SK-N-SH treated with all-trans-retinoic acid at 6 μM for 48 hours (cell line): Measurements from ENCODE around the gene ING3.
"Not testable (repeated sequence)": the region's sequence is repeated elsewhere in the genome, so short reads cannot be mapped to it uniquely, and the experiment has no call there.

Source experiments
- ATAC-seq: fragments of 200-7000 bp; cut with Tn5 transposase; 3 replicates; pipeline ENCODE4 v1.9.1; 2020; ENCODE audit warnings: mild to moderate bottlenecking, moderate library complexity
- ARNTL ChIP-seq: fragments of 450-650 bp; formaldehyde crosslinking; IDR thresholded peaks from 2 replicates; pipeline ENCODE4 v1.5.0; 2020; ENCODE audit warnings: low read depth, mild to moderate bottlenecking, moderate library complexity, borderline replicate concordance
- BACH2 ChIP-seq: fragments of 250-450 bp; sonication (Bioruptor Pico); IDR thresholded peaks from 2 replicates; pipeline ENCODE4 v1.9.0; 2021; ENCODE audit warnings: mild to moderate bottlenecking, borderline replicate concordance
- CREB5 ChIP-seq: fragments of 250-450 bp; sonication (Bioruptor Pico); IDR thresholded peaks from 2 replicates; pipeline ENCODE4 v1.5.1; 2020; ENCODE audit warnings: low read depth, mild to moderate bottlenecking, moderate library complexity
- CSDC2 ChIP-seq: fragments of 250-450 bp; sonication (Bioruptor Pico); IDR thresholded peaks from 2 replicates; pipeline ENCODE4 v1.5.0; 2020; ENCODE audit warnings: mild to moderate bottlenecking, moderate library complexity
- ESRRG ChIP-seq: fragments of 250-450 bp; sonication (Bioruptor Pico); IDR thresholded peaks from 2 replicates; pipeline ENCODE4 v1.6.1; 2021; ENCODE audit warnings: mild to moderate bottlenecking
- GLIS3 ChIP-seq: fragments of 250-450 bp; sonication (Bioruptor Pico); IDR thresholded peaks from 2 replicates; pipeline ENCODE4 v1.5.0; 2020; ENCODE audit warnings: mild to moderate bottlenecking, moderate library complexity
- ISL1 ChIP-seq: fragments of 250-450 bp; sonication (Bioruptor Pico); IDR thresholded peaks from 2 replicates; pipeline ENCODE4 v2.1.2; 2022; ENCODE audit warnings: mild to moderate bottlenecking, moderate library complexity
- OSR1 ChIP-seq: fragments of 250-450 bp; sonication (Bioruptor Pico); IDR thresholded peaks from 2 replicates; pipeline ENCODE4 v1.8.0; 2022; ENCODE audit warnings: moderate library complexity, mild to moderate bottlenecking, inconsistent platforms
- PATZ1 ChIP-seq: fragments of 250-450 bp; sonication (Bioruptor Pico); IDR thresholded peaks from 2 replicates; pipeline ENCODE4 v1.8.0; 2020; ENCODE audit warnings: mild to moderate bottlenecking, moderate library complexity, borderline replicate concordance
- PPARA ChIP-seq: fragments of 250-450 bp; sonication (Bioruptor Pico); IDR thresholded peaks from 2 replicates; pipeline ENCODE4 v1.5.0; 2020; ENCODE audit warnings: mild to moderate bottlenecking, borderline replicate concordance
- RARB ChIP-seq: fragments of 250-450 bp; sonication (Bioruptor Pico); IDR thresholded peaks from 2 replicates; pipeline ENCODE4 v1.8.0; 2021; ENCODE audit warnings: mild to moderate bottlenecking, moderate library complexity
- SNAI2 ChIP-seq: fragments of 250-450 bp; sonication (Bioruptor Pico); IDR thresholded peaks from 2 replicates; pipeline ENCODE4 v1.5.0; 2020; ENCODE audit warnings: mild to moderate bottlenecking, moderate library complexity
- TCF4 ChIP-seq: fragments of 250-450 bp; sonication (Bioruptor Pico); IDR thresholded peaks from 2 replicates; pipeline ENCODE4 v1.8.0; 2021; ENCODE audit warnings: mild to moderate bottlenecking, moderate library complexity, borderline replicate concordance
- TOX ChIP-seq: fragments of 250-450 bp; sonication (Bioruptor Pico); IDR thresholded peaks from 2 replicates; pipeline ENCODE4 v1.8.0; 2021; ENCODE audit warnings: mild to moderate bottlenecking, moderate library complexity, borderline replicate concordance
- TSHZ2 ChIP-seq: fragments of 250-450 bp; sonication (Bioruptor Pico); IDR thresholded peaks from 2 replicates; pipeline ENCODE4 v1.5.0; 2020; ENCODE audit warnings: mild to moderate bottlenecking, moderate library complexity
- ZC3H10 ChIP-seq: fragments of 250-450 bp; sonication (Bioruptor Pico); IDR thresholded peaks from 2 replicates; pipeline ENCODE4 v1.5.1; 2021; ENCODE audit warnings: mild to moderate bottlenecking, moderate library complexity
- ZFP3 ChIP-seq: fragments of 250-450 bp; sonication (Bioruptor Pico); IDR thresholded peaks from 2 replicates; pipeline ENCODE4 v1.5.0; 2020; ENCODE audit warnings: mild to moderate bottlenecking, moderate library complexity
- ZFP30 ChIP-seq: fragments of 450-650 bp; formaldehyde crosslinking; IDR thresholded peaks from 2 replicates; pipeline ENCODE4 v1.5.0; 2022; ENCODE audit warnings: mild to moderate bottlenecking, moderate library complexity
- ZNF565 ChIP-seq: fragments of 450-650 bp; formaldehyde crosslinking; conservative IDR thresholded peaks from 2 replicates; pipeline ENCODE4 v1.5.0; 2020; ENCODE audit warnings: low read depth, mild to moderate bottlenecking, moderate library complexity
- ZNF70 ChIP-seq: fragments of 450-650 bp; formaldehyde crosslinking; IDR thresholded peaks from 2 replicates; pipeline ENCODE4 v1.5.0; 2020; ENCODE audit warnings: mild to moderate bottlenecking, moderate library complexity
- ZNF8 ChIP-seq: fragments of 450-650 bp; formaldehyde crosslinking; IDR thresholded peaks from 2 replicates; pipeline ENCODE4 v1.5.0; 2020; ENCODE audit warnings: mild to moderate bottlenecking, moderate library complexity
- TF ChIP-seq, protein P1 (sequence below): fragments of 250-450 bp; sonication (Bioruptor Pico); IDR thresholded peaks from 2 replicates; pipeline ENCODE4 v1.8.0; 2021; ENCODE audit warnings: low read depth, mild to moderate bottlenecking, moderate library complexity, borderline replicate concordance
- TF ChIP-seq, protein P2 (sequence below): fragments of 250-450 bp; sonication (Bioruptor Pico); IDR thresholded peaks from 2 replicates; pipeline ENCODE4 v1.5.1; 2021; ENCODE audit warnings: mild to moderate bottlenecking, moderate library complexity

The ING3 gene

GRCh38 chr7:120981888-120982615 is 31.5 kb downstream of the ING3 start (continued):
- no peak for TF ChIP-seq BACH2 (CRISPR knock-in tag)
- TF ChIP-seq TCF4 (CRISPR knock-in tag), result no peak
- no peak for TF ChIP-seq OSR1 (CRISPR knock-in tag)
- TF ChIP-seq ISL1 (CRISPR knock-in tag), result no peak

DNA sequence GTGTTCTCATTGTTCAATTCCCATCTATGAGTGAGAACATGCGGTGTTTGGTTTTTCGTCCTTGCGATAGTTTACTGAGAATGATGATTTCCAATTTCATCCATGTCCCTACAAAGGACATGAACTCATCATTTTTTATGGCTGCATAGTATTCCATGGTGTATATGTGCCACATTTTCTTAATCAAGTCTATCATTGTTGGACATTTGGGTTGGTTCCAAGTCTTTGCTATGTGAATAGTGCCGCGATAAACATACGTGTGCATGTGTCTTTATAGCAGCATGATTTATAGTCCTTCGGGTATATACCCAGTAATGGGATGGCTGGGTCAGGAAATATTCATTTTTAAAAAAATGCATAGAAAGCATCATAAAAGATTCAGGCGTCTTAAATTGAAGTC is 33.0 kb downstream of the ING3 start:
- not testable (repeated sequence) for ATAC-seq

- TF ChIP-seq, protein P1, sequence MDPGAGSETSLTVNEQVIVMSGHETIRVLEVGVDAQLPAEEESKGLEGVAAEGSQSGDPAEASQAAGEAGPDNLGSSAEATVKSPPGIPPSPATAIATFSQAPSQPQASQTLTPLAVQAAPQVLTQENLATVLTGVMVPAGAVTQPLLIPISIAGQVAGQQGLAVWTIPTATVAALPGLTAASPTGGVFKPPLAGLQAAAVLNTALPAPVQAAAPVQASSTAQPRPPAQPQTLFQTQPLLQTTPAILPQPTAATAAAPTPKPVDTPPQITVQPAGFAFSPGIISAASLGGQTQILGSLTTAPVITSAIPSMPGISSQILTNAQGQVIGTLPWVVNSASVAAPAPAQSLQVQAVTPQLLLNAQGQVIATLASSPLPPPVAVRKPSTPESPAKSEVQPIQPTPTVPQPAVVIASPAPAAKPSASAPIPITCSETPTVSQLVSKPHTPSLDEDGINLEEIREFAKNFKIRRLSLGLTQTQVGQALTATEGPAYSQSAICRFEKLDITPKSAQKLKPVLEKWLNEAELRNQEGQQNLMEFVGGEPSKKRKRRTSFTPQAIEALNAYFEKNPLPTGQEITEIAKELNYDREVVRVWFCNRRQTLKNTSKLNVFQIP (CRISPR knock-in tag), result no peak
- ATAC-seq, result no peak
These were observed 33.8 kb downstream of the ING3 start for GRCh38 chr7:120984406-120984805.

DNA sequence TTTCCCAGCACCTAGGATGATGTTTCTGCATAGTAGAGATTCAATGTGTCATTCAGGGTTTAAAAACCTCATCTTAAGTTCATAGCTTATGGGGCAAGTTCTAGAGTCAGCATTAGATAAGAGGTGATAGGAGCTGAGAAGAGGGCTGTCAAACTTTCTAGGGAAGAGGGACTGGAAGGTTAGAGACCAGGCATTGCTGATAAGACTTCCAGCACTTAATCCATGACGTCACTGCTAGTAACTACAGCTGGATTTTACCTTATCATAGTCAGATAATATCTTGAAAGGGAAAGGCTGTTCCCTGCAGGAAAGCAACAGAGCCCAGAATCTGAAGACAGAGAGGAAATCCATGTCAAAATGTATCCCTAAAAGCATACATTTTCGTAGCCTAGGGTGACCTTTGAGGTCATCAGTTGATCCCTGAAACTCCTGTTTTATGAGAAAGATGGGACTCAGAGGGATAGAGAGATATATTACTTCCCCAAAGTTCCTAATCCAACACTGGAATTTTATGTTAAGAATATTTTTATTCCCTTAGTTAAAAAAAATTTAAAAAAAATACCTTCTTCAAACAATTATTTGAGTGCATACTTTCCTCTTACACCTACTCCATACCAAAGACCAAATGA is 34.7 kb downstream of the ING3 start:
- TF ChIP-seq, protein P2, sequence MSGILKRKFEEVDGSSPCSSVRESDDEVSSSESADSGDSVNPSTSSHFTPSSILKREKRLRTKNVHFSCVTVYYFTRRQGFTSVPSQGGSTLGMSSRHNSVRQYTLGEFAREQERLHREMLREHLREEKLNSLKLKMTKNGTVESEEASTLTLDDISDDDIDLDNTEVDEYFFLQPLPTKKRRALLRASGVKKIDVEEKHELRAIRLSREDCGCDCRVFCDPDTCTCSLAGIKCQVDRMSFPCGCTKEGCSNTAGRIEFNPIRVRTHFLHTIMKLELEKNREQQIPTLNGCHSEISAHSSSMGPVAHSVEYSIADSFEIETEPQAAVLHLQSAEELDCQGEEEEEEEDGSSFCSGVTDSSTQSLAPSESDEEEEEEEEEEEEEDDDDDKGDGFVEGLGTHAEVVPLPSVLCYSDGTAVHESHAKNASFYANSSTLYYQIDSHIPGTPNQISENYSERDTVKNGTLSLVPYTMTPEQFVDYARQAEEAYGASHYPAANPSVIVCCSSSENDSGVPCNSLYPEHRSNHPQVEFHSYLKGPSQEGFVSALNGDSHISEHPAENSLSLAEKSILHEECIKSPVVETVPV (CRISPR knock-in tag), result no peak
- TF ChIP-seq GLIS3 (CRISPR knock-in tag) (no peak), ZFP30 (CRISPR knock-in tag) (no peak), SNAI2 (no peak), PATZ1 (no peak), TSHZ2 (CRISPR knock-in tag) (peak; percentile 95), ZC3H10 (CRISPR knock-in tag) (no peak), OSR1 (CRISPR knock-in tag) (no peak), ISL1 (CRISPR knock-in tag) (no peak), RARB (CRISPR knock-in tag) (no peak), BACH2 (CRISPR knock-in tag) (peak; percentile 84), ZNF8 (CRISPR knock-in tag) (0 out of 2 replicates have a peak, but pooled peaks have one; percentile 30), ZNF565 (CRISPR knock-in tag) (no peak), CREB5 (CRISPR knock-in tag) (peak; percentile 58; the same call in 1 of the 2 replicates), CSDC2 (CRISPR knock-in tag) (no peak), TCF4 (CRISPR knock-in tag) (peak; percentile 93; the same call in 1 of the 2 replicates), TOX (CRISPR knock-in tag) (no peak), PPARA (peak; percentile 47; the same call in 1 of the 2 replicates), ARNTL (CRISPR knock-in tag) (0 out of 2 replicates have a peak, but pooled peaks have one; percentile 12), ZFP3 (CRISPR knock-in tag) (0 out of 2 replicates have a peak, but pooled peaks have one; percentile 29), ZNF70 (peak; percentile 66; the same call in 1 of the 2 replicates), ESRRG (CRISPR knock-in tag) (no peak; the same call in 1 of the 2 replicates)
- TF ChIP-seq, protein P1 (CRISPR knock-in tag), result no peak
- no peak for ATAC-seq
